ENCODE measurements around the gene HIGD2A.

GRCh38 chr5:176420972-176421544 is 32.5 kb downstream of the HIGD2A start:
- TF ChIP-seq, protein P1, sequence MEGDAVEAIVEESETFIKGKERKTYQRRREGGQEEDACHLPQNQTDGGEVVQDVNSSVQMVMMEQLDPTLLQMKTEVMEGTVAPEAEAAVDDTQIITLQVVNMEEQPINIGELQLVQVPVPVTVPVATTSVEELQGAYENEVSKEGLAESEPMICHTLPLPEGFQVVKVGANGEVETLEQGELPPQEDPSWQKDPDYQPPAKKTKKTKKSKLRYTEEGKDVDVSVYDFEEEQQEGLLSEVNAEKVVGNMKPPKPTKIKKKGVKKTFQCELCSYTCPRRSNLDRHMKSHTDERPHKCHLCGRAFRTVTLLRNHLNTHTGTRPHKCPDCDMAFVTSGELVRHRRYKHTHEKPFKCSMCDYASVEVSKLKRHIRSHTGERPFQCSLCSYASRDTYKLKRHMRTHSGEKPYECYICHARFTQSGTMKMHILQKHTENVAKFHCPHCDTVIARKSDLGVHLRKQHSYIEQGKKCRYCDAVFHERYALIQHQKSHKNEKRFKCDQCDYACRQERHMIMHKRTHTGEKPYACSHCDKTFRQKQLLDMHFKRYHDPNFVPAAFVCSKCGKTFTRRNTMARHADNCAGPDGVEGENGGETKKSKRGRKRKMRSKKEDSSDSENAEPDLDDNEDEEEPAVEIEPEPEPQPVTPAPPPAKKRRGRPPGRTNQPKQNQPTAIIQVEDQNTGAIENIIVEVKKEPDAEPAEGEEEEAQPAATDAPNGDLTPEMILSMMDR (conservative IDR thresholded peaks at IDR 0.05): no peak
- no peak for TF ChIP-seq ZFX (IDR thresholded peaks at IDR 0.05)
